ENCODE data around the gene IMMP2L. TPM values are rescaled to one million over a fixed set of nuclear protein-coding genes. Genes with fewer than 3 reads are reported as not detected.
A peak's percentile ranks its signal among the peaks of the same experiment; 100 is the strongest.

IMMP2L gene
- total RNA-seq, 1 donor from 2014 or later: 21.5 TPM

DNA sequence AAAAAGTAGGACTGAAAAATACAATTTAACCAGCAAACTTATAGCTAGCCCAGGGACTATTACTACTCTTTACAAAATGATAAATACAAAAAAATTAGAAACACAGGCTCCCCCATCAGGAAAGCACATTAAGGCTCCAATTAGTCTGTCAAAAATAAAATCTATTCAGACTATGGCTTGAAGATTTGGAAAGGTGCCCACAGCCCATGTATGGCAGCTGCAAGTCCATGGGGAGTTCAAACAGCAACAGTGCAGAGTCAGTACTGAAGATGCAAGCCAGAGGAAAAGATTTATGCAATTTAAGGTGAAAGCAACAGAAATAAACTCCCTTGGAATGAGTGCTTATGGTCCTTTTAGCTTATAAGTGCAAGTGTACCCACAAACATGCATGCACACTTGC is 29.7 kb downstream of the IMMP2L start:
- DNase-seq (ENCODE audit: low spot score): no peak
- H3K4me3 Mint-ChIP-seq: no peak overlapping the region
- H4K20me1 ChIP-seq (ENCODE audit: low read depth): no peaks in the 10 kb centered on the region
- no peaks in the 10 kb centered on the region for H3K36me3 Mint-ChIP-seq
- H3K27me3 ChIP-seq: no peaks in the 10 kb centered on the region
- H3K9ac ChIP-seq: no peak overlapping the region
- H3K4me3 ChIP-seq: no peak overlapping the region
- TF ChIP-seq EZH2 (IDR thresholded peaks at IDR 0.05): no peak
- TF ChIP-seq EZH2phosphoT487 (IDR thresholded peaks at IDR 0.05): no peak
- TF ChIP-seq, protein P1, sequence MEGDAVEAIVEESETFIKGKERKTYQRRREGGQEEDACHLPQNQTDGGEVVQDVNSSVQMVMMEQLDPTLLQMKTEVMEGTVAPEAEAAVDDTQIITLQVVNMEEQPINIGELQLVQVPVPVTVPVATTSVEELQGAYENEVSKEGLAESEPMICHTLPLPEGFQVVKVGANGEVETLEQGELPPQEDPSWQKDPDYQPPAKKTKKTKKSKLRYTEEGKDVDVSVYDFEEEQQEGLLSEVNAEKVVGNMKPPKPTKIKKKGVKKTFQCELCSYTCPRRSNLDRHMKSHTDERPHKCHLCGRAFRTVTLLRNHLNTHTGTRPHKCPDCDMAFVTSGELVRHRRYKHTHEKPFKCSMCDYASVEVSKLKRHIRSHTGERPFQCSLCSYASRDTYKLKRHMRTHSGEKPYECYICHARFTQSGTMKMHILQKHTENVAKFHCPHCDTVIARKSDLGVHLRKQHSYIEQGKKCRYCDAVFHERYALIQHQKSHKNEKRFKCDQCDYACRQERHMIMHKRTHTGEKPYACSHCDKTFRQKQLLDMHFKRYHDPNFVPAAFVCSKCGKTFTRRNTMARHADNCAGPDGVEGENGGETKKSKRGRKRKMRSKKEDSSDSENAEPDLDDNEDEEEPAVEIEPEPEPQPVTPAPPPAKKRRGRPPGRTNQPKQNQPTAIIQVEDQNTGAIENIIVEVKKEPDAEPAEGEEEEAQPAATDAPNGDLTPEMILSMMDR (IDR thresholded peaks at IDR 0.05): no peak
- peak overlapping the region; percentile 76 for H3K27ac Mint-ChIP-seq
- H3K4me1 ChIP-seq: peaks cover 15% of the 10 kb centered on the region
- H3K9me3 ChIP-seq (ENCODE audit: low read depth): no peaks in the 10 kb centered on the region
- no peaks in the 10 kb centered on the region for H3K9me3 Mint-ChIP-seq
- H3K36me3 ChIP-seq: no peaks in the 10 kb centered on the region
- no peak overlapping the region for H3K4me2 ChIP-seq
- H2AFZ ChIP-seq (replicated peaks): no peak overlapping the region
- no peaks in the 10 kb centered on the region for H3K79me2 ChIP-seq (ENCODE audit: low read depth)
- H3F3A ChIP-seq (ENCODE audit: low read depth): no peaks in the 10 kb centered on the region
- peaks cover 2% of the 10 kb centered on the region for H3K27me3 Mint-ChIP-seq (ENCODE audit: insufficient read depth, low read depth)
- no peak overlapping the region for H3K27ac ChIP-seq
- peaks cover 5% of the 10 kb centered on the region for H3K4me1 Mint-ChIP-seq

DNA sequence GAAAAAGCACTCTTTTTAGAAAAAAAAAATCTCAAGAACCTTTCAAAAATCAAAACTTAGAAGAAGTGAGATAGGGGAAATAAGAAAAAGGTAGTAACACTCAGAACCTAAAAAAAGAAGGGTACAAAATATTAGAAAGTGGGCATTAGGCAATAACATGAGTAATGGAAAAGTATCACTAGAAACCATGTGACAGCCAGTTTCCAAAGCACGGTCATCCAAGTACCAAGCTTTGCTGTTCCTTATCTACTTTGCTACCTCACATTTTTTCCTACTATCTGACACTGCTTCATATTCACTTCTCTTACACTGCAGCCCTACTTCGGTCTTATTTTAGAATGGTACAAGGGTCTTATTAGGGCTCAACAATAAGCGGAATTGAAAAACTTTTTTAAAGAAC is 30.3 kb downstream of the IMMP2L start:
- Mint-ChIP-seq H3K27ac (no peak overlapping the region), H3K4me3 (no peak overlapping the region), H3K36me3 (no peaks in the 10 kb centered on the region), H3K27me3 (ENCODE audit: insufficient read depth, low read depth) (peaks cover 2% of the 10 kb centered on the region), H3K9me3 (no peaks in the 10 kb centered on the region), H3K4me1 (peaks cover 5% of the 10 kb centered on the region)
- H3K9me3 ChIP-seq (ENCODE audit: low read depth): no peaks in the 10 kb centered on the region
- no peak overlapping the region for H3K9ac ChIP-seq
- TF ChIP-seq, protein P1 (IDR thresholded peaks at IDR 0.05): no peak
- TF ChIP-seq EZH2phosphoT487 (IDR thresholded peaks at IDR 0.05) (no peak), EZH2 (IDR thresholded peaks at IDR 0.05) (no peak)
- H3F3A ChIP-seq (ENCODE audit: low read depth): no peaks in the 10 kb centered on the region
- H4K20me1 ChIP-seq (ENCODE audit: low read depth): no peaks in the 10 kb centered on the region
- H3K4me2 ChIP-seq: no peak overlapping the region
- DNase-seq (ENCODE audit: low spot score): no peak
- H3K79me2 ChIP-seq (ENCODE audit: low read depth): no peaks in the 10 kb centered on the region
- H3K4me3 ChIP-seq: no peak overlapping the region
- no peak overlapping the region for H3K27ac ChIP-seq
- H2AFZ ChIP-seq (replicated peaks): no peak overlapping the region
- H3K36me3 ChIP-seq: no peaks in the 10 kb centered on the region
- peaks cover 15% of the 10 kb centered on the region for H3K4me1 ChIP-seq
- H3K27me3 ChIP-seq: no peaks in the 10 kb centered on the region

DNA sequence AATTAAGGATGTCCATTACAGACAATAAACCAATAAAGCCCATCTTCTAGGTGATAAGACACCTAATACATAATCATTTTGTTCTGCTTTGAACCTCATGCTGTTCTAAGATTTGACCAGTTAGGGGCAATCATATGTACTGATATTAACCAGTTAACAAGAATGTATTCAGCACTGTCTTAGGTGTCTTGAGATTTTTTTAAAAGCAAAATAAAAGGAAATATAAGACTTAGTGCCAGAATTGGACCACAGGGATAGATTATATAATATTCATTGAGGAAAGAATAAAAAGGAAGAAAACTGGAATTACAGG is 32.0 kb downstream of the IMMP2L start:
- Histone ChIP-seq H3F3A (ENCODE audit: low read depth) (no peaks in the 10 kb centered on the region), H3K36me3 (no peaks in the 10 kb centered on the region), H3K9me3 (ENCODE audit: low read depth) (no peaks in the 10 kb centered on the region), H3K27me3 (no peaks in the 10 kb centered on the region), H3K9ac (no peak overlapping the region), H2AFZ (replicated peaks) (no peak overlapping the region), H3K4me3 (no peak overlapping the region), H3K79me2 (ENCODE audit: low read depth) (no peaks in the 10 kb centered on the region), H3K4me2 (no peak overlapping the region), H4K20me1 (ENCODE audit: low read depth) (no peaks in the 10 kb centered on the region), H3K4me1 (peaks cover 7% of the 10 kb centered on the region), H3K27ac (no peak overlapping the region)
- Mint-ChIP-seq H3K36me3 (no peaks in the 10 kb centered on the region), H3K27ac (no peak overlapping the region), H3K27me3 (ENCODE audit: insufficient read depth, low read depth) (peaks cover 2% of the 10 kb centered on the region), H3K4me3 (no peak overlapping the region), H3K9me3 (no peaks in the 10 kb centered on the region), H3K4me1 (peaks cover under 1% of the 10 kb centered on the region)
- DNase-seq (ENCODE audit: low spot score): no peak
- TF ChIP-seq, protein P1 (IDR thresholded peaks at IDR 0.05): no peak
- TF ChIP-seq EZH2phosphoT487 (IDR thresholded peaks at IDR 0.05) (no peak), EZH2 (IDR thresholded peaks at IDR 0.05) (no peak)
